ENCODE data around the gene POLR3A. TPM values are rescaled to one million over a fixed set of nuclear protein-coding genes. Genes with fewer than 3 reads are reported as not detected.

Gene POLR3A
- total RNA-seq, 1 donor: 17.5 TPM

GRCh38 chr10:77974396-77975074, 54.8 kb downstream of the POLR3A start:
- TF ChIP-seq CTCF (IDR thresholded peaks at IDR 0.05; ENCODE audit: insufficient read depth, low read length): peak; percentile 55
- peak; percentile 67 for DNase-seq (ENCODE audit: low read depth)
- no peak overlapping the region for H3K4me3 ChIP-seq (ENCODE audit: low read depth, low read length)

- H3K4me3 ChIP-seq (ENCODE audit: low read depth, low read length): no peak overlapping the region
- no peak for TF ChIP-seq CTCF (IDR thresholded peaks at IDR 0.05; ENCODE audit: insufficient read depth, low read length)
- DNase-seq (ENCODE audit: low read depth): no peak
Observed at GRCh38 chr10:77973276-77973675, 56.0 kb downstream of the POLR3A start.

- TF ChIP-seq CTCF (IDR thresholded peaks at IDR 0.05; ENCODE audit: insufficient read depth, low read length): no peak
- no peak for DNase-seq (ENCODE audit: low read depth)
- no peak overlapping the region for H3K4me3 ChIP-seq (ENCODE audit: low read depth, low read length)
Observed at GRCh38 chr10:77972148-77972547, 57.2 kb downstream of the POLR3A start.

- no peak overlapping the region for H3K4me3 ChIP-seq (ENCODE audit: low read depth, low read length)
- no peak for DNase-seq (ENCODE audit: low read depth)
- no peak for TF ChIP-seq CTCF (IDR thresholded peaks at IDR 0.05; ENCODE audit: insufficient read depth, low read length)
Observed at GRCh38 chr10:77971804-77972144, 57.5 kb downstream of the POLR3A start.

- no peak overlapping the region for H3K4me3 ChIP-seq (ENCODE audit: low read depth, low read length)
- no peak for TF ChIP-seq CTCF (IDR thresholded peaks at IDR 0.05; ENCODE audit: insufficient read depth, low read length)
- peak; percentile 96 for DNase-seq (ENCODE audit: low read depth)
Observed at GRCh38 chr10:77970869-77971803, 58.2 kb downstream of the POLR3A start.

GRCh38 chr10:77969114-77969513, 60.2 kb downstream of the POLR3A start:
- peak; percentile 39 for DNase-seq (ENCODE audit: low read depth)
- TF ChIP-seq CTCF (IDR thresholded peaks at IDR 0.05; ENCODE audit: insufficient read depth, low read length): no peak
- no peak overlapping the region for H3K4me3 ChIP-seq (ENCODE audit: low read depth, low read length)

All from fibroblast of the aortic adventitia (primary cell).